ENCODE data around the gene UQCRHL.
"Not testable (repeated sequence)": the region's sequence is repeated elsewhere in the genome, so short reads cannot be mapped to it uniquely, and the experiment has no call there.

UQCRHL gene

DNA sequence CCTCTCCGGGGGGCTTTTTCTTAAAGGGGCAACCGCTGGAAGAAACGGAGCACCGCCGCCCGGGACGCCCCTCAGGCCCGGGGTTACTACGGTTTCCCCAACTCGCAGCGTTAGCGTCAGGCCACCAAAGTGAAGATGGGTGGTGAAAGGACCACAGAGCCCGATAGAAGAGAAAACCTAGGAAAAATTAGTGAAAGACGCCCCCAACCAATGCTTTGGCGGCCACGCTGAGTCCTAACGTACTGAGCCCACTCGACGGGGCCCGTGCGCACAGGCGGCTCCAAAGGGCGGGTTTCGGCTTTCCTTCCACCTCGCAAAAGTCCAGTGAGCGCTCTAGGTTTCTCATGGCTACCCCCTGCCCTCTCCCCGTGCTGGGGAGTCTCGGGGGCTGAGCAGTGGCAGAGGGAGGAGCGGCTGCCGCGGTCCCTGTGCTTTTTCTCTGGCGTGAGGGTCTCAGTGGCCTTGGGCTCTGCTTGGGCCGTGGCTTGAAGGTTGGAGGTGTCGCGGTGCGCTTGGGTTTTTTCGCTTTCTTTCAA, 27.8 kb upstream of the UQCRHL start:
- DNase-seq (ENCODE audit: low spot score), result no peak

- DNase-seq (ENCODE audit: low spot score), result peak; percentile 88
These were observed 27.2 kb upstream of the UQCRHL start for GRCh38 chr1:15834406-15835204.

DNA sequence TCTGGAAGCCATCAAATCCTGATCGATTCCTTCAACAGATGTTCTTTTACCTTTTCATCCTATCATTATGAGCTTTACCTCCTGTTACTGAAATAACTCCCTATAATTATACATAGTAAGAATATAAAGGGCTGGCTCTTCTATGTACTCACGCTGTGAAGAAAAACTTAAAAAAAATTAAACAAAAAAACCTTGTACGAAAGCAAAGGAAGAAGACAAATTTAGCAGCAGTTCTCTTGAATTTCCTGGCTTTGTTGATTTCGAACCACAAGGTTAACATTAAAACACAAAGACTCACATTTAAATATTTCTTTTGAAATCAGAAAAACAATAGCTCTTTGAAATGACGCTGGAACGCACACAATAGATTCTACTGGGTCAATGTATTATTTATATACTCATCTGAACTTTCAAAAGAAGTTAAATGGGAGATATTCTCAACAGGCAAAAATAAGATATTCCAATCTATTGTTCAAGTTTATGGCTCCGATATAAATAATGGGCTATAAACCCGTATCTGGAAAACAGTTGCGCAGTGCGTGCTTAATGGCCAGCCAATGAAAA, 26.5 kb upstream of the UQCRHL start:
- DNase-seq (ENCODE audit: low spot score), result no peak

GRCh38 chr1:15833069-15833679, 25.7 kb upstream of the UQCRHL start:
- peak; percentile 53 for DNase-seq (ENCODE audit: low spot score)

- DNase-seq (ENCODE audit: low spot score), result no peak
These were observed 22.8 kb upstream of the UQCRHL start for GRCh38 chr1:15830258-15830657.

DNA sequence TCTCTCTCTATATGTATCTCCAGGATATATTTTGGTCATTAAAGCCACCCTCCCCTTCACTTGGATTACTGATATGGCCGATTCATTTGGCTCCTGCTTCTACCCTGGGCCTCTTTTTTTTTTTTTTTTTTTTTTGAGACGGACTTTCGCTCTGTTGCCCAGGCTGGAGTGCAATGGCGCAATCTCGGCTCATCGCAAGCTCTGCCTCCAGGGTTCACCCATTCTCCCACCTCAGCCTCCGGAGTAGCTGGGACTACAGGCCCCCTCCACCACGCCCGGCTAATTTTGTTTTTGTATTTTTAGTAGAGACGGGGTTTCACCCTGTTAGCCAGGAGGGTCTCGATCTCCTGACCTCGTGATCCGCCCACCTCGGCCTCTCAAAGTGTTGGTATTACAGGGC, 21.5 kb upstream of the UQCRHL start:
- not testable (repeated sequence) for DNase-seq (ENCODE audit: low spot score)

DNA sequence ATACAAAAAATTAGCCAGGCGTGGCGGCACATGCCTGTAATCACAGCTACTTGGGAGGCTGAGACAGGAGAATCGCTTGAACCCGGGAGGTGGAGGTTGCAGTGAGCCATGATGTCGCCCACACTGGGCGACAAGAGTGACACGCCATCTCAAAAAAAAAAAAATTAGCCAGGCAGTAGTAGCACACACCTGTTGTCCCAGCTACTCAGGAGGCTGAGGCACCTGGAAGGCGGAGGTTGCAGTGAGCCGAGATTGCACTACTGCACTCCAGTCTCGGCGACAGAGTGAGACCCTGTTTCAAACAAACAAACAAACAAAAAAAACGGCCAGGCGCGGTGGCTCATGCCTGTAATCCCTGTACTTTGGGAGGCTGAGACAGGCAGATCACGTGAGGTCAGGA, 20.1 kb upstream of the UQCRHL start:
- DNase-seq (ENCODE audit: low spot score), result not testable (repeated sequence)

DNA sequence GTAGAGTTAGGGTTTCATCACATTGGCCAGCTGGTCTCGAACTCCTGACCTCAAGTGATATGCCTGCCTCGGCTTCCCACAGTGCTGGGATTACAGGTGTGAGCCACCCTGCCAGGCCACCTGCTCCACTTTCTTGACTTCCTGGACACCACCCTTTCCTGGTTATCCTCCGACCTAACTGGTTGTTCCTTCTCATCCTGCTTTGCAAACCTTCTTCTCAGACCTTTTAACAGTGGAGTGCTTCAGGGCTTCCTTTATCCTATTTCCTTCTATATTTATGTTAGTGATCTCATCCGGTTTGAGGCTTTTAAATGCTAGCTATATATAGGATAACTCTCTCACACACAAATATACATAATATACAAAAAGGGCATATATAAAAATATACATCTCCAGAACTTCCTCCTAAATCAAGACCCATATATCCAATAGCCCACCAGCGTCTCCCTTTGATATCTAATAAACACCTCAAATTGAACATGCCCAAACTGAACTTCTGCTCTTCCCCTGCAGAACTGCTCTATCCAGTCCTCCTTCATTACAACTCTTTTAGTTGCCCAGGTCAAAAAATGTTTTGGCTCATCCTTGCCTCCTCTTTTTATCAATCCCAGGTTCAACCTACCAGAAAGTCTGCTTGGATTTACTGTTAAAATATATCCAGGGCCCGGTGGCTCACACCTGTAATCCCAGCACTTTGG, 19.5 kb upstream of the UQCRHL start:
- no peak for DNase-seq (ENCODE audit: low spot score)

GRCh38 chr1:15825800-15826199, 18.4 kb upstream of the UQCRHL start:
- DNase-seq (ENCODE audit: low spot score), result no peak

- DNase-seq (ENCODE audit: low spot score), result no peak
These were observed 13.0 kb upstream of the UQCRHL start for GRCh38 chr1:15820478-15820877.

DNA sequence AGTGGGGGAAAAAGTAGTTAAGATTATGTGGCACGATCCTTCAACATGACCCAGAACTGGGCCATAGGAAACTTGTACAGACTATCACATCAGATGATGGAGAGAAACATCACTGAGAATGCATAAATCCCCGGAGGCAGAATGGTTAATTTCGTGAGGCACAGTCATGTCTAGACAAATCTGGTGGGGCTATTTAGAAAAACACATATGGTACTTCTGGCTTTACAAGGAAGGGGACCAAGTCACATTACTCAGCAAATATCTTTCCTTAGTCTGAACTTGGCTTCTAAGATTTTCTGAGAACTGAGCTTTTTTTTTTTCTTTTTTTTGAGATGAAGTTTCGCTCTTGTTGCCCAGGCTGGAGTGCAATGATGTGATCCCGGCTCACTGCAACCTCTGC, 9.2 kb upstream of the UQCRHL start:
- DNase-seq (ENCODE audit: low spot score), result no peak

- peak; percentile 57 for DNase-seq (ENCODE audit: low spot score)
These were observed 2.6 kb upstream of the UQCRHL start for GRCh38 chr1:15810073-15810472.

DNA sequence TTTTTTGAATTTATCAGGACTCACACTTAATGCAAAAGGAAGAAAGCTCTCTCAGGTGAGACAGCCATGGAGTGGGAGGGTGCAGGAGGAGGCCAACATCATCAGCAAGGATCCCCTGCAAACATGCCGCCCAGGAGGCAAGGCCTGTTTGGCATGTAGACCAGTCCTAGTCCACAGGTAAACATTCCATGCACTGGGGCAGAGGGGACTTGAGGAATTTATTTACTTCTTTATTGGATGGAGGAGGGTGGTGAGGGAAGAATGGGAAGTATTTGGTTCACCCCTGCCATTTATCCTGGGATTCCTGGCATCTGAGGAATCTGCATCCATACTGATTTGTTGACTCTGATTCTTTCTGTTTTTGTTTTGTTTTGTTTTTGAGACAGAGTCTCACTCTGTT, 1.5 kb upstream of the UQCRHL start:
- DNase-seq (ENCODE audit: low spot score), result no peak

- DNase-seq (ENCODE audit: low spot score), result no peak
These were observed 328 bp downstream of the UQCRHL start for GRCh38 chr1:15807121-15807520.

DNA sequence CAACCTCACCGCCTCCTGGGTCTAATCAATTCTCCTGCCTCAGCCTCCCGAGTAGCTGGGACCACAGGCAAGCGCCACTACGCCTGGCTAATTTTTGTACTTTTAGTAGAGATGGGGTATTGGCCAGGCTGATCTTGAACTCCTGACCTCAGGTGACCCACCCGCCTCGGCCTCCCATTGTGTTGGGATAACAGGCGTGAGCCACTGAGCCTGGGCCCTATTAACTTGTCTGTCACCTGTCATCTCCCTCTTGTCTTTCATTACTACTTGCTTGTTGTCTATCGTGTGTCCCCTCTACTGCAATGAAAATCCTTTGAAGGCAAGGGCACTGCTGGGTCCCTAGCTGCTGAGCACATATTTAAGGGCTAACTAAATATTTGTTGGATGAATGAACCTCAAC, 3.4 kb downstream of the UQCRHL start:
- DNase-seq (ENCODE audit: low spot score), result no peak

GRCh38 chr1:15803380-15803779, 4.1 kb downstream of the UQCRHL start:
- no peak for DNase-seq (ENCODE audit: low spot score)

GRCh38 chr1:15802234-15802965, 5.0 kb downstream of the UQCRHL start:
- no peak for DNase-seq (ENCODE audit: low spot score)

- DNase-seq (ENCODE audit: low spot score), result no peak
These were observed 7.3 kb downstream of the UQCRHL start for GRCh38 chr1:15799928-15800835.

GRCh38 chr1:15799004-15799867, 8.2 kb downstream of the UQCRHL start:
- DNase-seq (ENCODE audit: low spot score), result no peak

Measured in globus pallidus (tissue), 1 donor.